HuH-7 (cell line): ENCODE measurements around the gene CACNB2.
A peak's percentile ranks its signal among the peaks of the same experiment; 100 is the strongest.

ENCODE experiments used
- DNase-seq: peaks from one replicate; pipeline ENCODE4 v3.0.0; 2011; ENCODE audit warnings: low spot score

The CACNB2 gene

DNA sequence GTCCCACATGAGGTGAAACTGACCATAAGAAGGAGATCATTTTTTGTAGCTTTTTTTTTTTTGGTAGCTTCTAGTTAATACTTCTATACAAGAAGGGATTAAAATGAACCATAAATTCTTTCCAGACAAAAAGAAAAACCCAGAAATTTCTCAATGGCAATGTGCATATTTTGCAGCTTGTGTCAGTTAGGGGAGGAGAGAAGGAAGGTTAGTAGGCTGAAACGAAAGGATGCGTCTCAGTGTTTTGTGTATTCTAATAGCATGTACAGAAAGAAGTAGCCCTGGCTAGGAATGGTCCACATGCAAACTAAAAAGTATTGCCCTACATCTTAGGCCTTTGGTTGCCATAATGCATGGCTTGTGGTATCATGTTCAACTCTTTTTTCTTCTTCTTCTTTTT, 90.6 kb downstream of the CACNB2 start:
- DNase-seq, result no peak

- no peak for DNase-seq
Observed at GRCh38 chr10:18231480-18231879, 91.3 kb downstream of the CACNB2 start.

DNA sequence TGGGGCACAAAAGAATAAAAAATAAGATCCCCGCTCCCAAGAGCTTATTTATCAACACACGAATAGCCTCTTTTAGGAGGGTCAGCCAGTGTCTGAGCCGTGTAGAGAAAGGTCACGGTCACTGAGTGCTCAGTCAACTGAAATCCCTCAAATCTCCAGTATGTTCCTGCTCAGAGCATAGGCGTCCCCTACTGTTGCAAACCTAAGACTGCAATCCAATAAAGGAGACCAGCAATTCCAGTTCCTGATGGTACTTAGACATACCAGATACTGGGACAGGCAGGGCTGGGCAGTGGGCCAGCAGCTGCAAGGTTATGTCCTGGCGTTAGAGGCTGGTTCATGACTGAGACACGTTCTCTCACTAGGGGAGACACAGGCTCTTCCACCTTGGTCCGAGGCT, 93.6 kb downstream of the CACNB2 start:
- peak; percentile 29 for DNase-seq

- DNase-seq, result no peak
Observed at GRCh38 chr10:18235477-18235876, 95.3 kb downstream of the CACNB2 start.

DNA sequence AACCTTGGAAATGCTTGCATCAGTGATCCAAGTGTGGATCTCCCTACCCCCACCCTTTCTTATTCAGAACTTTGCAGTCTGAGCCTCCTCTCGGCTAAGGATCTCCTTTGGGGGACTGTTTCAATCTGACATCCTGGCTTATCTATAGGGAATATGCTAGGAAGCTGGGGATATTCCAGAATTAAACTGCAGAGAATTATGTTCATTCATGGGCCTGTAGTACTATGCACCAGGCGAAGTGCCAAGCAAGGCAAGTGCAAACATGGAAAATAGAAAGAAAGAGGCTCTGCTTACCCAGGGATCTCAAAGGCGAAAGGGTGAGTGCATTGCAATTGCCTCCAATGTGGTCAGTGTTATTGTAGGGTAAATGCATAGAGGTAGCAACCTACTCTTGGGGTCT, 96.5 kb downstream of the CACNB2 start:
- DNase-seq, result no peak

- DNase-seq, result peak; percentile 36
Observed at GRCh38 chr10:18238870-18239485, 98.8 kb downstream of the CACNB2 start.

DNA sequence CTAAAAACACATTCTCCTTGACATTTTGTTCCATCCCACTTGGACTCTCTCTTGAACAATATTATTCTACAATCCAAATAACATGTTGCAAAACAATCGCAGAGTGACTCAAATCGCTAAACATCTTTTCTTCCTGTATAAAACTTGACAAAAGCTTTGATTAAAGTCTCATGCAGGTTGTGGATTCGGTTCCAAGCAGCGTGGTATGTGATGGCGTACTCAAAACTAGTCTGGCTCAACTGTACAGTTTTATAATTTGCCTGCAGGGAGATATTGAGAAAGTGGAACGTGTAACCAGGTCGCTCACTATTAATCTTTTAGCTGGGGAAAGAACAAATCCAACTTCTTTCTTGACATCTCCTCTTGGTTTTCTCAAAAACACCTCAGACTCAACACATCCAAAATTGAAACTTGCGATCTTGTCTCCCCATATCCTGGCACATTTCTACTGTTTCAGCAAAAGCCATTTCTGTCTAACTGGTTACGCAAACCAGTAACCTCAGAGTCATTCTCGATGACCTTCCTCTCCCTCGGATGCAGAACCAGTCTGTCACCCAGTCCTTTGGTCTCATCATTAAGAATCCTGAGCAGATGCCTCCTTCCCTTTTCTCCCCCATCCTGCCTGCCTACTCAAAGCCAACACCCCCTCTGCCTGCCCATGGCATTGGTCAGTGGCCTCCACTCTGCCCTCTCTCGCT, 100.1 kb downstream of the CACNB2 start:
- DNase-seq, result no peak

- DNase-seq, result no peak
Observed at GRCh38 chr10:18246967-18247366, 106.7 kb downstream of the CACNB2 start.

DNA sequence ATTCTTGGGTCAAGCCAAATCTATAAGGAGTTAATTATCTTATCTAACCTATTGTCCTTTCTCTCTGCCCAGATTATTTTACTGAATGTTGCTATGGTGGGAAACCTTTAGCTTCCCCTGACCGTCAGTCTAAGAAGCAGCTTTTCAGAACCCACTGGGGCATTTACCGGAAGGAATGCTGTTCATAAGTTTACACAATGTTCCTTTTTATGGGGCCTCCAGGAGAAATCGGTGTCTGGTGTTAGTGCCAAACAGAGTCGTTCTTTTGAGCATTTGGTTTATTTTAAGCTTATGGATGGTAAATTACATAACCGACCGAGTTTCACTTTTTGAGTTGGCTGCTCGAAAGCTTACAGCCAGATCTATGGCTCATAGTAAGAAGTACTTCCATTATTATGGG, 111.9 kb downstream of the CACNB2 start:
- DNase-seq, result no peak

DNA sequence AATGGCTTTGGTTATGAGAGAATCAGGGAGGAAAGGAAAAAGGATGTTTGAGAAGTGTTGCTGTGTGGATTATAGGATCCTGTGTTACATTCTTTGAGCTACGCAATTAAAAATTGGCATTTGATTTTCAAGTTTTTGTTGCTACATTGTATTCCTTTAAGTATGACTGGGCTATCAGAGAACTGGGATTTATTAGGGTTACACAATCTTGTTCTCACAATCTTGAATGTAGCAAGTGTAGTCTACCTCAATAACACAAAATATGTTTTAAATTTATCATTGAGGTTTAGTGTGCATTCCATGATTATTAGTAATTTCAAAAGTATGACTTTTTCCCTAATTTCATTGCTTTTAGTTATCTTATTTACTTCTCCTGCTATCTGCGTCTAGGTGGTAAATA, 113.9 kb downstream of the CACNB2 start:
- DNase-seq, result no peak

GRCh38 chr10:18254692-18255091, 114.5 kb downstream of the CACNB2 start:
- no peak for DNase-seq

GRCh38 chr10:18260310-18260922, 120.2 kb downstream of the CACNB2 start:
- DNase-seq, result peak; percentile 9

DNA sequence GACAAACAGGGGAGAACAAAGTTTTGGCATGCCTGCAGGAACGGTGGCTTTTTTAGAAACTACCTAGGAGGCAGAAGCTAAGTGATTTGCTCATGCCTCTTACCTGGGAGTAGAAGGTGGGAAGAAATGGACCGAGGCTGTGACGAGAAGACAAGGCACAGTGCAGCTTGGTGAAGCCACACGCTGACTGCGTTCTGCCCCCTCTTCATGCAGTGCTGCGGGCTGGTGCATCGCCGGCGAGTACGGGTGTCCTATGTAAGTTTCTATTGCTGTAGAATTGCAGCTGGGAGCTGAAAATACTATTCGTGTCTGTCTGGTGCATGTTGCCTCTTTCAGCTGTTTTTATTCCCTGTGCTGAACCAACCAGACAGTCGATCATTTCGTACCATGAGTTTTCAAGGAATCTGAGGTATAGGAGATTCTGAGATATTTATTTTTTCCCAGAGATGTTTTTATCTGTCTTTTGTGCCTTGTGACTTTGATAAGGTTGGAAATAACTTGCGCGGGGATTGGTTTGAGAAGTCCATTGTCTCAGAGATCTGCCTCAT, 120.9 kb downstream of the CACNB2 start:
- DNase-seq, result peak; percentile 15

DNA sequence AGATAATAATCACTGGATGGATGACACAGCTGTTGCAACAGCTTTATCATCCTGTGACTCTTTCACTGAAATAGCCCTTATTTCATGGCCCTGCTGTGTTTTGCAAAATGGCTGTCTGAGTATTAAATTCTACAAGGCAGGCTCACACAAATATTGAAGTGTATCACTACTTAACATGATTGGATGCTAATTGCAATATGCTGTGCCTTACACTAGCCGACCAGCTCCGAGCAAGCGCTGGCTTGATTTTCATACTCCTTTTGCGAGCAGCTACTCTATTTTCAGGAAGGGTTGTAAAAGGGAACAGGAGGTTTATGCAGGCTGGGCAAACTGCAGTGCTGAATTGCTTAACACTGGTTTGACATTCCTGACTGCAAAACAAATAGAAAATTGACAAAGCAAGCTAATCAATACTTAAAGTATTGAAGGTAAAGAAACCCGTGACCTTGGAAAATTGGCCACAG, 121.6 kb downstream of the CACNB2 start:
- DNase-seq, result peak; percentile 31

DNA sequence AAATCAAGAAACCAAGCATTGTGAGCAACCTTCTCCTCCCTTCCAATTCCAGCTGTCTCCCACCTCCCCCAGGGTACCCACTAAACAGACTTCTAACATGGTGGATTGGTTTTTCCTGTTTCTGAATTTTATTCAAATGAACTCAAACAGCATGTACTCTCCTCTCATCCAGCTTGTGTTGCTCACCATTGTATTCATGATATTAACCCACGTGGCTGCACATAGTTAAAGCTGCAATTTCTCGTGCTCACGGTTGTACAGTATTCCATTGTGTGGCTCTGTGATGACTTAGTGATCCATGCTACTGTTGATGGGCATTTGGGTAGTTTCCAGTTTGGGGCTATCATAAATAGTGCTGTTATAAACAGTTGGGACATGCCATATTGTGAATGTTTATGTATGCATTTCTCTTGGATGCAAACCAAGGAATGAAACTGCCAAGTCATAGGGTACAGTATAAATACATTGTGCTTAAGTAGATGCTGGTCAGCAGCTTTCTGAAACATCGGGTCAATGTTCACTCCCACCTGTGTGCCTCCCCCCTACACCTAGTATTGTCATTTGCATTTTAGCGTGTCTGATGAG, 124.3 kb downstream of the CACNB2 start:
- DNase-seq, result no peak

- DNase-seq, result no peak
Observed at GRCh38 chr10:18268005-18268404, 127.8 kb downstream of the CACNB2 start.

- DNase-seq, result no peak
Observed at GRCh38 chr10:18271491-18271890, 131.3 kb downstream of the CACNB2 start.

DNA sequence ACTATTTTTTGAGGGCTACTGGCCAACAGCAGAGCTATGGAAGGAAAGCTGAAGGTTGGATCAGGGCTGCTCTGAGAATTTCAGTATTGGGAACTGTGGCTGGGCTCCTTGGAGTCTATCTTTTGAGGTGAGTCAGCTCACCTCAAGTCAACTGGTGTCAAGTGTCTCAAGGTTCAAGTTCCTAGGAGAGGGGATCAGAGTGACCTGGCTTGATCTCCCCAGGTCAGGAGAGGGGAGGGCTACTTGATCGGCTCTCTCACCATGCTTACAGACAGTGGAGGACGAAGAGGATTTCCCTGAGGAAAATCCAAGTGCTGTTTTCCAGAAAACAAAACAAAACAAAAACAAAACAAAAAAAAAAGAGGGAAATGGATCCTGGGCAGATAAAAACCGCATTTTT, 132.8 kb downstream of the CACNB2 start:
- no peak for DNase-seq

GRCh38 chr10:18278181-18278580, 138.0 kb downstream of the CACNB2 start:
- no peak for DNase-seq

DNA sequence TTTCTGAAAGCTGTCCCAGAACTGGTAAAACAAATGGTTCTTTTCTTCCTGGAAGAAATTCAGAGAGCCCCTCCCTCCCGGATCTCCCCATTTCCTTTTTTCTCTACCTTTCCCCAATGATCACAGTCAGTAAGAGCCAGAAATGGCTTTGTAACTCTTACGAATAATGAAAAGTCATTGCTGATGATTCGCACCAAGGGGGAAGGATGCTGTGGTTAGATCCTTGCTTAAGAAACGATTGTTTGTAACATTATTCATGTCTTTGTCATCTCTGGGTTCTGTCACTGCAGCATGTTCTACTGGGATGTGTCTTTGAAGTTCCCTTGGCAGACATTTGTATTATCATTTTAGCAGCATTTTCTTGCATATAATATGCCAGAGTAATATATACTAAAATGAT, 138.9 kb downstream of the CACNB2 start:
- DNase-seq, result no peak

GRCh38 chr10:18282094-18282493, 141.9 kb downstream of the CACNB2 start:
- no peak for DNase-seq

DNA sequence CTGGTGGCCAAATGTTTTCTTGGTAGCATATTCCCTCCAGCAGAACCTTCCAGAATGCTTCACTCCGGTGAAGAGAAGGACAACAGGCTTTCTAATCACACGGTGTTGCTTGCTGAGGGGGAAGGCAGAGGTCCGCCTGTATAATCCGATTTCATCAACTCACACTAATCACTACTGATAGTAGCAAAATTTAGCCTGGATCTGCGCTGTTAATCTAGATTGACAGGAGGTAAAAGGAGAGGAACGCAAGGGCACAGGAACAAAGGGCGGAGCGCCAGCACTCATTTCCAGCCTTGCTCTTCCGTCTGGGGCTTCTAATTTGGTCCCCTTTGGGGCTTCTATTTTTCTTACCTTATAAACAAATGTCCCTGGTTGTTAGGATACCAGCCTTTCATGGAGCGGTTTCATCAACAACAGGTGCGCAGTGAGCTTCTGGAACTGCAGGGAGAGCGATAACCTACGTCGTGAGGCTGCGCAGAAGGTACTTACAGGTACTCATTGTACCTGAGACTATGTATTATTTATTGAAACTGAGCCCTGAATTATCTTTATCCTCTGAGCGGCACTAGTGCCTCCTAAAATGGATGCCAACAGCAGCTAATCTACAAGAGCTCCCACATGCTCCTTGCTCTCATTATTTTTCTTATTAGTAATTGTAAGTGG, 150.6 kb downstream of the CACNB2 start:
- no peak for DNase-seq
